ENCODE results near the gene CPM.

- no peak for TF ChIP-seq CTCF (conservative IDR thresholded peaks at IDR 0.05; ENCODE audit: low read length)
- TF ChIP-seq EZH2phosphoT487 (IDR thresholded peaks at IDR 0.05; ENCODE audit: borderline replicate concordance) = no peak
These were observed 104.9 kb downstream of the CPM start for GRCh38 chr12:68827895-68828671.

All from Loucy (cell line).